GM12878 (cell line): ENCODE measurements around the gene CSRP3. TPM values are rescaled to one million over a fixed set of nuclear protein-coding genes. Genes with fewer than 3 reads are reported as not detected.

Experiments
- ATAC-seq: fragments of 200-7000 bp; cut with Tn5 transposase; 3 replicates; pipeline ENCODE4 v1.9.1; 2020; ENCODE audit warnings: mild to moderate bottlenecking, moderate library complexity
- BruUV-seq: library from RNA; stranded (reverse); fragments of 400-500 nt; replicated peaks from 2 replicates; lab custom pipeline; 2021; lab: Mats Ljungman, UMichigan
- CTCF ChIA-PET: fragments of 300-600 bp; sonication (Branson Sonifier 250); formaldehyde crosslinking; extraction: SDS; loops from one replicate; lab custom pipeline; 2021; ENCODE audit warnings: inconsistent platforms; lab: Yijun Ruan, JAX
- POLR2A ChIA-PET: fragments of 350-600 bp; formaldehyde crosslinking; extraction: SDS; loops from one replicate; lab custom pipeline; 2021; ENCODE audit warnings: inconsistent platforms; lab: Charles Lee
- RAD21 ChIA-PET: fragments of 300-600 bp; sonication (Branson Sonifier 250); formaldehyde crosslinking; loops from one replicate; lab custom pipeline; 2023; ENCODE audit warnings: antibody characterized with exemption; ENCODE audit not compliant: unreplicated experiment; lab: Charles Lee
- SMC1A ChIA-PET: fragments of 300-600 bp; sonication (Branson Sonifier 250); formaldehyde crosslinking; loops from one replicate; lab custom pipeline; 2023; ENCODE audit not compliant: unreplicated experiment, uncharacterized antibody; lab: Charles Lee
- DNase-seq: peaks from one replicate; pipeline ENCODE4 v3.0.0-alpha.2; 2011; ENCODE audit warnings: low read depth, low spot score
- FAIRE-seq: peaks from 3 replicates; lab custom pipeline; 2011; peaks lifted over from hg19 to GRCh38; lab: Jason Lieb, UNC
- H2AFZ ChIP-seq: 2 replicates; pipeline ENCODE4 v1.6.0; 2011; ENCODE audit warnings: low read depth, low read length, control low read depth; ENCODE audit not compliant: control insufficient read depth
- H3K27ac ChIP-seq: 2 replicates; pipeline ENCODE4 v1.5.1; 2011; ENCODE audit warnings: control low read depth; ENCODE audit not compliant: control insufficient read depth, insufficient read depth
- H3K27me3 ChIP-seq, 2 experiments: replicated peaks in 1 of 2; 2 replicates each; pipeline versions ENCODE4 v1.6.0 to v1.6.1; 2011; ENCODE audit warnings: low read length in 1 of 2; ENCODE audit not compliant: control insufficient read depth in 2 of 2, insufficient read depth in 2 of 2
- H3K36me3 ChIP-seq, 2 experiments: 2 replicates each; pipeline ENCODE4 v1.5.1; 2011; ENCODE audit warnings: low read length in 1 of 2; ENCODE audit not compliant: control insufficient read depth in 2 of 2, insufficient read depth in 2 of 2
- H3K4me1 ChIP-seq: 2 replicates; pipeline ENCODE4 v1.6.1; 2011; ENCODE audit warnings: mild to moderate bottlenecking, low read length, moderate library complexity, mixed read lengths; ENCODE audit not compliant: control insufficient read depth, insufficient read depth
- H3K4me2 ChIP-seq: 2 replicates; pipeline ENCODE4 v1.6.0; 2011; ENCODE audit warnings: control low read depth; ENCODE audit not compliant: control insufficient read depth, insufficient read depth
- H3K4me3 ChIP-seq: fragments of 200-600 bp; sonication (generic); 2 replicates; pipeline ENCODE4 v1.5.1; 2016
- H3K79me2 ChIP-seq: 2 replicates; pipeline ENCODE4 v1.6.0; 2011; ENCODE audit warnings: low read length; ENCODE audit not compliant: control insufficient read depth, insufficient read depth
- H3K9ac ChIP-seq: 2 replicates; pipeline ENCODE4 v1.8.0; 2011; ENCODE audit warnings: low read length, control low read depth, mixed read lengths; ENCODE audit not compliant: control insufficient read depth, insufficient read depth
- H3K9me3 ChIP-seq: replicated peaks from 3 replicates; pipeline ENCODE4 v1.5.1; 2011; ENCODE audit warnings: mild to moderate bottlenecking, low read length; ENCODE audit not compliant: control insufficient read depth, insufficient read depth
- H4K20me1 ChIP-seq: 2 replicates; pipeline ENCODE4 v1.6.0; 2011; ENCODE audit not compliant: control insufficient read depth, insufficient read depth
- MXI1 ChIP-seq: fragments of 150-350 bp; IDR thresholded peaks from 2 replicates; pipeline ENCODE4 v1.6.1; 2011; ENCODE audit warnings: low read depth, mild to moderate bottlenecking, inconsistent platforms, low read length, improper control_type of control experiment
- NR2C1 ChIP-seq: fragments of 450-650 bp; IDR thresholded peaks from 2 replicates; pipeline ENCODE4 v1.6.1; 2017; ENCODE audit warnings: antibody characterized with exemption, mild to moderate bottlenecking, moderate library complexity
- RELA ChIP-seq: fragments of 450-650 bp; IDR thresholded peaks from 2 replicates; pipeline ENCODE4 v1.8.0; 2014; ENCODE audit warnings: borderline replicate concordance; ENCODE audit not compliant: partially characterized antibody
- SMAD1 ChIP-seq: fragments of 450-650 bp; IDR thresholded peaks from 2 replicates; pipeline ENCODE4 v1.6.1; 2018; ENCODE audit warnings: mild to moderate bottlenecking, low read depth; ENCODE audit not compliant: partially characterized antibody
- STAT1 ChIP-seq: fragments of 450-650 bp; conservative IDR thresholded peaks from 2 replicates; pipeline ENCODE4 v1.6.1; 2014; ENCODE audit warnings: antibody characterized with exemption, mild to moderate bottlenecking
- whole genome bisulfite sequencing: methylation state at CpG from one replicate; pipeline ENCODE4 v1.1.6; 2016; ENCODE audit warnings: low lambda C conversion rate; ENCODE audit not compliant: insufficient replicate concordance, insufficient coverage; ENCODE audit errors: missing lambda C conversion rate; 5-methylcytosine and 5-hydroxymethylcytosine counted together
- in situ Hi-C: fragments of 300-500 bp; cut with MboI; formaldehyde crosslinking; loops from 9 replicates; pipeline ENCODE4 v1.14.3; 2018; ENCODE audit warnings: mixed read lengths
- intact Hi-C: fragments of 100-400 bp; cut with micrococcal nuclease; formaldehyde crosslinking; loops from one replicate; pipeline ENCODE4 v1.14.2; 2022; ENCODE audit not compliant: unreplicated experiment
- polyA plus RNA-seq, 11 experiments: library from polyadenylated mRNA; depleted of rRNA in 4 of 11; unstranded in 6 of 11; stranded (reverse) in 5 of 11; fragments of >200 nt; fragmentation: Nextera tagmentation in 4 of 11; fragmentation: Illumina TruSeq in 1 of 11; extraction: Ambion mirVana in 4 of 11; extraction: Trizol in 1 of 11; gene quantifications; 1 replicate in 1 of 11; 2 replicates in 10 of 11; pipeline versions ENCODE4 v1.2.1 to v1.2.3, GENCODE V29; 2011 to 2016; ENCODE audit warnings: inconsistent platforms in 2 of 11, missing spikeins in 2 of 11, low read depth in 1 of 11
- total RNA-seq, 4 experiments: library from RNA; depleted of rRNA in 3 of 4; stranded (reverse); fragments of >200 nt in 3 of 4; fragmentation: Illumina TruSeq in 1 of 4; extraction: Trizol in 1 of 4; gene quantifications; 2 replicates each; pipeline versions ENCODE4 v1.2.1 to v1.2.3, GENCODE V29; 2013 to 2021
- TF ChIP-seq, protein P1 (sequence below): fragments of 150-350 bp; IDR thresholded peaks from 2 replicates; pipeline ENCODE4 v1.6.1; 2016; ENCODE audit warnings: low read depth, low read length

The CSRP3 gene
- total and polyA plus RNA-seq, 10 of the 15 experiments (the other 5 are each of a cell fraction or from before 2014, with no cell fraction given), result not detected

DNA sequence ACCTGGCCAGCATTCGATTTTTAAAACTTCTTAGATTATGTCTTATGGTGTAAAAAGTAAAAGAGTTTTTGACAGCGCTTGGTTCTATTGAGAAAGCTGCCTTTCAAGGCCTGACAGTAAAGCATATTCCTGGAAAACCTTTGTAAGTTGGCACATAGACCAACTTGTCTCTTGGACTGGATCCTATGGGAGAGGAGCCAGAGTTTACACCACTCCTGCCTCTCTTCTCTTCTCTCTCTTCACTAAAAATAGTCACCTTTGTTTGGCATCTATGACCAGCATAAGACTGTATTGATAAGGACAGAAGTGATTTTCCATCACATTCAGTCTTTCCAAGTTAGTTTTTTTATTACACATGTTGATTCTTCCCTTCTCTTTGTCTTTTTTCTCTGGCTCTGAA lies 33.7 kb downstream of the CSRP3 start:
- ChIA-PET SMC1A (interaction anchor here (1.3 kb wide), 1 partner anchor 10 kb away, joined by 3 read pairs; no protein-coding TSS in a partner anchor), POLR2A (no interaction called here), RAD21 (no interaction called here), CTCF (interaction anchor here (1.2 to 2.8 kb wide), 3 partner anchors 73 to 91 kb away, joined by 3 to 10 read pairs (median 3); no protein-coding TSS in a partner anchor)
- Histone ChIP-seq H3K79me2 (no peaks in the 10 kb centered on the region), H3K4me1 (no peaks in the 10 kb centered on the region), H3K27me3 (no peaks in the 10 kb centered on the region), H3K4me2 (no peak overlapping the region), H3K27ac (no peak overlapping the region), H3K36me3 (peaks cover 4 to 31% of the 10 kb centered on the region in 2 experiments), H4K20me1 (no peaks in the 10 kb centered on the region; the same call in 1 of the 2 replicates), H2AFZ (no peak overlapping the region), H3K9ac (no peak overlapping the region), H3K4me3 (no peak overlapping the region), H3K9me3 (no peaks in the 10 kb centered on the region)
- intact Hi-C loops, result no loop called here
- 95% methylated on average over 2 of the region's 2 CpGs for WGBS
- in situ Hi-C loops, result no loop called here
- DNase-seq (no peak), ATAC-seq (no peak), FAIRE-seq (no peak)
- no peak for TF ChIP-seq SMAD1
- no peak for TF ChIP-seq STAT1
- no peak for TF ChIP-seq MXI1
- no TSS peak for BruUV-seq

DNA sequence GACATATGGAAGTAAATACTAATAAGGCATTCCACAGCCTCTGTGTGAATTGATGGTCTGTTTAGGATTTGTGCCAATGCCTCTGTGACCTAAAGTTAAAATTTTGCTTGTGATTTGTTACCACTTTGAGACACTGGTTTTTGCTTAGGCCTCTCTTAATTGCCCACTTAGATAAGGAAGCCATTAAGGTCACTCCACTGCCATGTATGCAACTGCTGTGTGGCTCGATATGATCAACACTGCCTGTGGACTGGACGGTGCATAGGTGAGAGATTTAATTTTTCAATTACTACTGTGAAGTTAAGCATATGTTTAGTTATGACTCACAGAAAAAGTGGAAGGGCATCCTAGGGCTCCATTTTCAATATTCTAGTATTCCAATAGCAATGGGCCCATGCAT lies 36.9 kb downstream of the CSRP3 start:
- SMC1A ChIA-PET, result no interaction called here
- no peak for DNase-seq
- TF ChIP-seq, protein P1, sequence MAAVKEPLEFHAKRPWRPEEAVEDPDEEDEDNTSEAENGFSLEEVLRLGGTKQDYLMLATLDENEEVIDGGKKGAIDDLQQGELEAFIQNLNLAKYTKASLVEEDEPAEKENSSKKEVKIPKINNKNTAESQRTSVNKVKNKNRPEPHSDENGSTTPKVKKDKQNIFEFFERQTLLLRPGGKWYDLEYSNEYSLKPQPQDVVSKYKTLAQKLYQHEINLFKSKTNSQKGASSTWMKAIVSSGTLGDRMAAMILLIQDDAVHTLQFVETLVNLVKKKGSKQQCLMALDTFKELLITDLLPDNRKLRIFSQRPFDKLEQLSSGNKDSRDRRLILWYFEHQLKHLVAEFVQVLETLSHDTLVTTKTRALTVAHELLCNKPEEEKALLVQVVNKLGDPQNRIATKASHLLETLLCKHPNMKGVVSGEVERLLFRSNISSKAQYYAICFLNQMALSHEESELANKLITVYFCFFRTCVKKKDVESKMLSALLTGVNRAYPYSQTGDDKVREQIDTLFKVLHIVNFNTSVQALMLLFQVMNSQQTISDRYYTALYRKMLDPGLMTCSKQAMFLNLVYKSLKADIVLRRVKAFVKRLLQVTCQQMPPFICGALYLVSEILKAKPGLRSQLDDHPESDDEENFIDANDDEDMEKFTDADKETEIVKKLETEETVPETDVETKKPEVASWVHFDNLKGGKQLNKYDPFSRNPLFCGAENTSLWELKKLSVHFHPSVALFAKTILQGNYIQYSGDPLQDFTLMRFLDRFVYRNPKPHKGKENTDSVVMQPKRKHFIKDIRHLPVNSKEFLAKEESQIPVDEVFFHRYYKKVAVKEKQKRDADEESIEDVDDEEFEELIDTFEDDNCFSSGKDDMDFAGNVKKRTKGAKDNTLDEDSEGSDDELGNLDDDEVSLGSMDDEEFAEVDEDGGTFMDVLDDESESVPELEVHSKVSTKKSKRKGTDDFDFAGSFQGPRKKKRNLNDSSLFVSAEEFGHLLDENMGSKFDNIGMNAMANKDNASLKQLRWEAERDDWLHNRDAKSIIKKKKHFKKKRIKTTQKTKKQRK, result no peak
- no peak for TF ChIP-seq RELA
- TF ChIP-seq NR2C1, result no peak
- TF ChIP-seq, all 136 proteins: peak for 0
- CTCF ChIA-PET, result interaction anchor here (0.8 kb wide), 1 partner anchor 17 kb away, joined by 3 read pairs; no protein-coding TSS in a partner anchor
- Histone ChIP-seq H3K36me3 (peaks cover 0 to 19% of the 10 kb centered on the region in 2 experiments; a peak in 3 of 4 replicates), H3K27ac (no peak overlapping the region), H4K20me1 (no peaks in the 10 kb centered on the region; the same call in 1 of the 2 replicates), H3K27me3 (no peaks in the 10 kb centered on the region), H3K79me2 (no peaks in the 10 kb centered on the region), H3K9me3 (no peaks in the 10 kb centered on the region), H2AFZ (no peak overlapping the region), H3K4me2 (no peak overlapping the region), H3K4me3 (no peak overlapping the region), H3K4me1 (no peaks in the 10 kb centered on the region), H3K9ac (no peak overlapping the region)
- RAD21 ChIA-PET, result no interaction called here
- POLR2A ChIA-PET, result no interaction called here
- in situ Hi-C loops, result no loop called here
- FAIRE-seq (no peak), ATAC-seq (no peak)
- 97% methylated on average over 2 of the region's 2 CpGs for WGBS
- no TSS peak for BruUV-seq
- intact Hi-C loops, result no loop called here
